ENCODE results near the gene DCLK2.

DCLK2 gene

DNA sequence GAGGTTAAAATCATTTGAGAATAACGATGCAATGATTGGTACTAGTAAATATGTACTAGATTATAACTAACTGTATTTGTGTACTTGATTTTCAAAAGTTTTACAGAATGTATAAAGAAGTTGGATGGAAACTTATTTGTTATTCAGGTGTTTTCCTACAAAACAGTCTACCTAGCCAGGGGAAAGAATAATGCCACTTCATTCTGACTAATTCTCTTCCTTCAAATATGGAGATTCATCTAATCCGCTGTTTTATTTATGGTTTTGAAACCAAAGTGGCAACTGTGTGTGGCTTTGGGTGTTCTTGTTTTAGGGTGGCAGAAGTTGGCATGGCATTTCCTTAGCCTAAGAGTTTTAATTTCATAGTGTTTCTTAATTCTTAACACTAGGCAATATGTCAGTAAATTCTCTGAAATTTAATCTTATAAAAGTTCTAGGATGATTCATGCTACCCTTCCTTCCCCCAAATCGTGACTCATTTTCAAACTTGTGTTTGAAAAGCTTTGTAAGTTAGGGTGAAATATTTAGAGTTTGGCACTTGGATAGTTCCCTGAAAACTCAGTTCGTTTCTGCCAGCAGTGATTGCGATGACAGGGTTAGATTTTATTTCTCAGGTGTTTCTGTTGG, 62.6 kb downstream of the DCLK2 start:
- Histone ChIP-seq H3K9ac (ENCODE audit: low read length in 5 of 5) (no peak overlapping the region), H3K27ac (ENCODE audit: low read depth, low read length) (no peak overlapping the region), H3K4me1 (ENCODE audit: control insufficient read depth in 5 of 5, insufficient read depth in 5 of 5, low read length in 5 of 5) (peaks cover 0 to 7% (median 0%) of the 10 kb centered on the region in 5 donors), H3K27me3 (ENCODE audit: control insufficient read depth in 5 of 5, insufficient read depth in 4 of 5, low read length in 5 of 5) (no peaks in the 10 kb centered on the region), H3K36me3 (ENCODE audit: control insufficient read depth in 5 of 5, insufficient read depth in 5 of 5, low read length in 5 of 5) (no peaks in the 10 kb centered on the region), H3K9me3 (ENCODE audit: control insufficient read depth in 5 of 5, low read length in 5 of 5) (peaks cover 0 to 4% (median 0%) of the 10 kb centered on the region in 5 donors), H3K4me3 (ENCODE audit: low read depth in 1 of 5, low read length in 5 of 5) (no peak overlapping the region)

DNA sequence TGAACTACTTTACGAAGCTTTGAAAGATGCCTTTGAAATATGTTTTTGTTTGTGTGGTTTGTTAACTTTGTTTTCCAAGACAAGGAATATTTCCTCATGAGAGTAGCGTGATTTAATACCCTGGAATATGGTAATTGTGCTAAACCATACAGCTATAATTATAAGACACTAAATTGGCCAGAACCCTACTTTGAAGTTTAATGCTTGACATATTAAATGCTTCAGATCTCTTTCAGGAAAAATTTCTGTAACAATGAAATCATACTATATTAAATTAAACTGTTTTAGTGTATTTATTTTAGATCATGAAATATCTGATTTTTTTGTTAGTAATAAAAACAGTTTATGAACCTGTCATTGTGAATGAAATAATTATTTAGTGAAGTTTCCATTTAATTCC, 63.5 kb downstream of the DCLK2 start:
- H3K36me3 ChIP-seq (ENCODE audit: control insufficient read depth in 5 of 5, insufficient read depth in 5 of 5, low read length in 5 of 5) = no peaks in the 10 kb centered on the region
- no peak overlapping the region for H3K27ac ChIP-seq (ENCODE audit: low read depth, low read length)
- peaks cover 0 to 7% (median 0%) of the 10 kb centered on the region in 5 donors for H3K4me1 ChIP-seq (ENCODE audit: control insufficient read depth in 5 of 5, insufficient read depth in 5 of 5, low read length in 5 of 5)
- no peak overlapping the region for H3K9ac ChIP-seq (ENCODE audit: low read length in 5 of 5)
- H3K4me3 ChIP-seq (ENCODE audit: low read depth in 1 of 5, low read length in 5 of 5) = no peak overlapping the region
- H3K9me3 ChIP-seq (ENCODE audit: control insufficient read depth in 5 of 5, low read length in 5 of 5) = peaks cover 0 to 4% (median 0%) of the 10 kb centered on the region in 5 donors
- H3K27me3 ChIP-seq (ENCODE audit: control insufficient read depth in 5 of 5, insufficient read depth in 4 of 5, low read length in 5 of 5) = no peaks in the 10 kb centered on the region

DNA sequence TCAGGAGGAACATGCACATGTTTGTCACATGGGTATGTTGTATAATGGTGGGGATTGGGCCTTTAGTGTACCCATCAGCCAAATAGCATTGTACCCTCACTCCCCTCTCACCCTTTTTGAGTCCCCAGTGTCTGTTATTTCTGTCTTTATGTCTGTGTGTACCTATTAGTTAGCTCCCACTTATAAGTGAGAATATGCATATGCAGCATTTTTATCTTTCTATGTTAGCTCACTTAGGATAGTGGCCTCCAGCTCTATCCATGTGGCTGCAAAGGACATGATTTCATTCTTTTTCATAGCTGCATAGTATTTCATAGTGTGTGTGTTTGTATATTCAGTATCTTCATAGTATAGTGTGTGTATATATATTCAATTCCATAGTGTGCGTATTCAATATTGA, 64.6 kb downstream of the DCLK2 start:
- H3K4me3 ChIP-seq (ENCODE audit: low read depth in 1 of 5, low read length in 5 of 5) = no peak overlapping the region
- H3K27ac ChIP-seq (ENCODE audit: low read depth, low read length) = no peak overlapping the region
- peaks cover 0 to 4% (median 0%) of the 10 kb centered on the region in 5 donors for H3K9me3 ChIP-seq (ENCODE audit: control insufficient read depth in 5 of 5, low read length in 5 of 5)
- H3K36me3 ChIP-seq (ENCODE audit: control insufficient read depth in 5 of 5, insufficient read depth in 5 of 5, low read length in 5 of 5) = no peaks in the 10 kb centered on the region
- H3K4me1 ChIP-seq (ENCODE audit: control insufficient read depth in 5 of 5, insufficient read depth in 5 of 5, low read length in 5 of 5) = peaks cover 0 to 7% (median 0%) of the 10 kb centered on the region in 5 donors
- no peaks in the 10 kb centered on the region for H3K27me3 ChIP-seq (ENCODE audit: control insufficient read depth in 5 of 5, insufficient read depth in 4 of 5, low read length in 5 of 5)
- no peak overlapping the region for H3K9ac ChIP-seq (ENCODE audit: low read length in 5 of 5)

DNA sequence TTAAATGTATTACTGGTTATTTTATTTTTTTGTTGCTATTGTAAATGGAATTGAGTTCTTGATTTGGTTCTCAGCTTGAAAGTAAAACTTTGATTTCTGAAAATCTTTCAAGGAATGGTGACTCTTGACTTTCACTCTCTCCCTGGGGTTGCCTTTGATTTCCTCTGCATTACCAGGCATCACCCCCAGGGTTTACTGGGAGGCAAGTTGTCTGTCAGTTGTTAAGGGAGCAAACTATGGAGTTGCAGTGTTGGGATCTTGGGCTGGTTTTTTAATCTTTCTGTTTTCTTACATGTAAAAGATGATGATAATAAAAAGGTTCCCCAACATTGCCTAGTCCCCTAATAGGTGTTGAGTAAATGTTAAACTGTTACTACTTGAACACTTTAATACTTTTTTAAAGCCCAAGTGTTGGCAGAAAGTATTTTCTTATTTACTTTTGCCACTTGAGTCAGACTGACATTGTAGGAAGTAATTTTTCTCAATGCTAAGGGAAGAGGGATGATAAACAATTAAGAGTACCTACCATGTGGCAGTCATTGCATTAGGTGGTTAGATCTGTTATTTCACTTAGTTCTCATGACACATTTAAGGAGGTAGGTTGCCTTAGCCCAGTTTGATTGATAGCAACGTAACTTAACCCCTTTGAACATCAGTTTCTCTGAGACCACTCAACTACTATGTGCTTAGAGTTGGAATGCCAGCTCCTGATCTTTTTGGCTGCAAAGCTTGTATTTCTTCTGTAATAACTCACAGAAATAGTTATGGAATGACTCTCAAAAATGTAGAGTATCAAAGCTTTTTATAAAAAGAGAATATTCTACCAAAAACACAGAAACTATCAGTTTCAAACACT, 67.1 kb downstream of the DCLK2 start:
- Histone ChIP-seq H3K27me3 (ENCODE audit: control insufficient read depth in 5 of 5, insufficient read depth in 4 of 5, low read length in 5 of 5) (no peaks in the 10 kb centered on the region), H3K36me3 (ENCODE audit: control insufficient read depth in 5 of 5, insufficient read depth in 5 of 5, low read length in 5 of 5) (no peaks in the 10 kb centered on the region), H3K4me3 (ENCODE audit: low read depth in 1 of 5, low read length in 5 of 5) (no peak overlapping the region), H3K9me3 (ENCODE audit: control insufficient read depth in 5 of 5, low read length in 5 of 5) (peaks cover 0 to 4% (median 0%) of the 10 kb centered on the region in 5 donors), H3K27ac (ENCODE audit: low read depth, low read length) (no peak overlapping the region), H3K9ac (ENCODE audit: low read length in 5 of 5) (no peak overlapping the region), H3K4me1 (ENCODE audit: control insufficient read depth in 5 of 5, insufficient read depth in 5 of 5, low read length in 5 of 5) (peaks cover 0 to 7% (median 4%) of the 10 kb centered on the region in 5 donors)

DNA sequence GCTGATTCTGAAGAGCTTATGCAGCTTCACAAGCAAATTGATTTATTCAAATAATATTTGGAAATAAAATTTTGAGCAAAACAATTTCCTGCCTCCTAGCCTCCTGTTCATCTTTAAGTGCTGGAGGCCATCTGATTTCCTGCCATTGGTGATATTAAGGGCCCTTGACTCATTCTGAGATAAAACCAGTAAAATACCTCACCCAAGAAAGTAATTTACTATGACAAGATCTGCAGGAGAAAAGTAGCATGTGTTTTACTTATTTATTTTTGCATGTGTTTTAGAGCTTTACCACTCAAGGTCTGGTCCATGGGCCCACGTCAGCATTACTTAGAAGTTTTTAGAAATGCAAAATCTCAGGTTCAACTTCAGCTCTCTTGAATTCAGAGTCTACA, 67.7 kb downstream of the DCLK2 start:
- Histone ChIP-seq H3K9me3 (ENCODE audit: control insufficient read depth in 5 of 5, low read length in 5 of 5) (peaks cover 0 to 4% (median 0%) of the 10 kb centered on the region in 5 donors), H3K27me3 (ENCODE audit: control insufficient read depth in 5 of 5, insufficient read depth in 4 of 5, low read length in 5 of 5) (no peaks in the 10 kb centered on the region), H3K4me3 (ENCODE audit: low read depth in 1 of 5, low read length in 5 of 5) (no peak overlapping the region), H3K4me1 (ENCODE audit: control insufficient read depth in 5 of 5, insufficient read depth in 5 of 5, low read length in 5 of 5) (peaks cover 0 to 7% (median 4%) of the 10 kb centered on the region in 5 donors), H3K27ac (ENCODE audit: low read depth, low read length) (no peak overlapping the region), H3K9ac (ENCODE audit: low read length in 5 of 5) (no peak overlapping the region), H3K36me3 (ENCODE audit: control insufficient read depth in 5 of 5, insufficient read depth in 5 of 5, low read length in 5 of 5) (no peaks in the 10 kb centered on the region)

DNA sequence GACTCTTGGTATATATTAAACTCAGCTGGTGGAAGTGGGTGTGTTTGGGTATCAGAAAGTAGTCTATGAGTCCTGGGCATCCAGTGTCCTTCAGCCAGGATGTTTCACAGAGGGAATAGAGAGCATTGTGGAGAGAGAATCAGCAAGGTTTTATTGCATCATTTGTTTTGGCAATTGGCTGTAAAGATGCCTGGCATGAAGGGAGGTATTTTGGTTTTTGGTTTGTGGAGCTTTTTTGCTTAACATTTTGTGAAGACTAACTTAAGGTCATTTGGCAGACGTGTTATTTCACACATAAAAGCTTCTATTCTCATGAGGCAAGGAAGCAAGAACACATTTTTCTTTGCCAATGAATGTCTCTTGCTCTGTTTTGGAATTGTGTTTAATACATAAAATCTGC, 71.1 kb downstream of the DCLK2 start:
- no peaks in the 10 kb centered on the region for H3K36me3 ChIP-seq (ENCODE audit: control insufficient read depth in 5 of 5, insufficient read depth in 5 of 5, low read length in 5 of 5)
- H3K4me3 ChIP-seq (ENCODE audit: low read depth in 1 of 5, low read length in 5 of 5) = no peak overlapping the region

DNA sequence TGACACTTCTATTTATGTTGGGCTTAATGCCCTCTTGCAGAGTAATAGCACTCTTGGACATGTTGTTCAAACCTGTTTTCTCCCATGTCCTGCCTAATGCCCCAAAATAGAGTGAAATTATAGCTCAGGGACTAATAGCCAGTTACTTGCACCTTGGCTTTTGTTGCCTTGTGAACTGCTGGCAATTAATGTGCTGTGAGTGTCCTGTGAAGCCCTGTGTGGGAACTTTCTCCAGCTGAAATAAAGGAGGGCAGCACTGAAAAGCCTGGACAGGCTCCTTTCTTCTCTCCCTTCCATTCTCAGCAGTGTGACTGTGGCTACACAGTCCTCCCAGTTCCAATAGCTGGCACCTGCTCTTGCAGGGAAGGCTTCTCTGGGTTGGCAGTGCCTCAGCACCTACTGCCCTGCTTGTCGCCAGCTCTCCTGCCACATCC, 72.4 kb downstream of the DCLK2 start:
- Histone ChIP-seq H3K4me1 (ENCODE audit: control insufficient read depth in 5 of 5, insufficient read depth in 5 of 5, low read length in 5 of 5) (peaks cover 0 to 5% (median 2%) of the 10 kb centered on the region in 5 donors), H3K36me3 (ENCODE audit: control insufficient read depth in 5 of 5, insufficient read depth in 5 of 5, low read length in 5 of 5) (no peaks in the 10 kb centered on the region), H3K4me3 (ENCODE audit: low read depth in 1 of 5, low read length in 5 of 5) (no peak overlapping the region), H3K9me3 (ENCODE audit: control insufficient read depth in 5 of 5, low read length in 5 of 5) (no peaks in the 10 kb centered on the region), H3K9ac (ENCODE audit: low read length in 5 of 5) (no peak overlapping the region), H3K27ac (ENCODE audit: low read depth, low read length) (no peak overlapping the region), H3K27me3 (ENCODE audit: control insufficient read depth in 5 of 5, insufficient read depth in 4 of 5, low read length in 5 of 5) (no peaks in the 10 kb centered on the region)

More for the DNA sequence above, 71.1 kb downstream of the DCLK2 start:
- H3K9ac ChIP-seq (ENCODE audit: low read length in 5 of 5) = no peak overlapping the region
- H3K4me1 ChIP-seq (ENCODE audit: control insufficient read depth in 5 of 5, insufficient read depth in 5 of 5, low read length in 5 of 5) = peaks cover 0 to 5% (median 2%) of the 10 kb centered on the region in 5 donors
- H3K27ac ChIP-seq (ENCODE audit: low read depth, low read length) = no peak overlapping the region
- H3K27me3 ChIP-seq (ENCODE audit: control insufficient read depth in 5 of 5, insufficient read depth in 4 of 5, low read length in 5 of 5) = no peaks in the 10 kb centered on the region
- H3K9me3 ChIP-seq (ENCODE audit: control insufficient read depth in 5 of 5, low read length in 5 of 5) = no peaks in the 10 kb centered on the region

DNA sequence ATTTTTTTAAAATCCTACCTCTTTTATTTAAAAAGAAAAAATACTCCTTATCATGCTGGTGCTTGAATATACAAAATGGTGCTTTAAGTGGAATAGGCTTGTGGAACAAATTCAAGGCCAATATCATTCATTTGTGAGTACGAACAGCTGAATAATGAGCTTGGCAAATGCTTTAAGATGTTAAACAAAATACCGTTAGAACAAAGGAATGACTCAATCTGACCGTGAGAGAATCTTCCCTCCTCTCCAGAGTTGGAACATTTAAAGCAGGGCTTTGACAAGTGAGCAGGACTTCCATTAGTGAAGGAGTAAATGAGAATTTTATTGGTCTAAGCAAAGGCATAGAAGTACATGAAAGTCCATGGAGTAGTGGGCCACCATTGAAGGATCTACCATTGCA, 74.5 kb downstream of the DCLK2 start:
- peaks cover 0 to 5% (median 2%) of the 10 kb centered on the region in 5 donors for H3K4me1 ChIP-seq (ENCODE audit: control insufficient read depth in 5 of 5, insufficient read depth in 5 of 5, low read length in 5 of 5)
- H3K27me3 ChIP-seq (ENCODE audit: control insufficient read depth in 5 of 5, insufficient read depth in 4 of 5, low read length in 5 of 5) = no peaks in the 10 kb centered on the region
- H3K36me3 ChIP-seq (ENCODE audit: control insufficient read depth in 5 of 5, insufficient read depth in 5 of 5, low read length in 5 of 5) = no peaks in the 10 kb centered on the region
- no peak overlapping the region for H3K4me3 ChIP-seq (ENCODE audit: low read depth in 1 of 5, low read length in 5 of 5)
- no peaks in the 10 kb centered on the region for H3K9me3 ChIP-seq (ENCODE audit: control insufficient read depth in 5 of 5, low read length in 5 of 5)
- no peak overlapping the region for H3K27ac ChIP-seq (ENCODE audit: low read depth, low read length)
- no peak overlapping the region for H3K9ac ChIP-seq (ENCODE audit: low read length in 5 of 5)

DNA sequence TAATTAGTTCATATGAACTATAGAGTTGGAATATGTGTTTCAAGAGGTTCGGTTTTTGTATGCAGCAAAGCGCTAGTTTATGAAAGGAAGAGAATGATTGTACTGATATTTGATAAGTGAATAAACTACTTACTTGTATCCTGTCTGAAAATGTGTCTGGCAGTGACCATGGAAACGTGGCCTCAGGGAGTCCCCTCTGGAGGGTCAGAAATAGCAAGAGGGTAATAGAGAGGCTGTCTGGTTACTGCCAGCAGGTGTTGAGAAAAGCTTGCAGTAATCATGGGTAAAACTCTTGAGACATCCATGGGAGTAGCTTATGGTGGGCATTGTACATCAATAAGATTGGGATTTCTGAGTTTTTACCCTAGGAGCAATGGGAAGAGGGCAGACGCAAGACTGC, 77.1 kb downstream of the DCLK2 start:
- Histone ChIP-seq H3K9ac (ENCODE audit: low read length in 5 of 5) (no peak overlapping the region), H3K9me3 (ENCODE audit: control insufficient read depth in 5 of 5, low read length in 5 of 5) (no peaks in the 10 kb centered on the region), H3K27me3 (ENCODE audit: control insufficient read depth in 5 of 5, insufficient read depth in 4 of 5, low read length in 5 of 5) (no peaks in the 10 kb centered on the region), H3K4me1 (ENCODE audit: control insufficient read depth in 5 of 5, insufficient read depth in 5 of 5, low read length in 5 of 5) (peaks cover 0 to 9% (median 0%) of the 10 kb centered on the region in 5 donors), H3K36me3 (ENCODE audit: control insufficient read depth in 5 of 5, insufficient read depth in 5 of 5, low read length in 5 of 5) (no peaks in the 10 kb centered on the region), H3K4me3 (ENCODE audit: low read depth in 1 of 5, low read length in 5 of 5) (no peak overlapping the region), H3K27ac (ENCODE audit: low read depth, low read length) (no peak overlapping the region)

DNA sequence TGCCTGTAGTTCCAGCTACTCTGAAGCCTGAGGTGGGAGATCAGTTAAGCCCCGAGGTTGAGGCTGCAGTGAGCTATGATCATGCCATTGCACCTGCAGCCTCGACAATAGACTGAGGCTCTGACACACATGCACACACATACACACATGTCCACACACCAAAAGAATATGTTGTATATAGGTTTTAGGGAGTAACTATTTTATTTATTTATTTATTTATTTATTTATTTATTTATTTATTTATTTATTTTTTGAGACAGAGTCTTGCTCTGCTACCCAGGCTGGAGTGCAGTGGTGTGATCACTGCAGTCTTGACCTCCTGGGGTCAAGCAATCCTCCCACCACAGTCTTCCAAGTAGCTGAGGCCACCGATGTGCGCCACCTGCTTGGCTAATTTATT, 78.3 kb downstream of the DCLK2 start:
- no peak overlapping the region for H3K9ac ChIP-seq (ENCODE audit: low read length in 5 of 5)
- H3K4me1 ChIP-seq (ENCODE audit: control insufficient read depth in 5 of 5, insufficient read depth in 5 of 5, low read length in 5 of 5) = peaks cover 0 to 10% (median 0%) of the 10 kb centered on the region in 5 donors
- no peak overlapping the region for H3K27ac ChIP-seq (ENCODE audit: low read depth, low read length)
- H3K9me3 ChIP-seq (ENCODE audit: control insufficient read depth in 5 of 5, low read length in 5 of 5) = no peaks in the 10 kb centered on the region
- H3K27me3 ChIP-seq (ENCODE audit: control insufficient read depth in 5 of 5, insufficient read depth in 4 of 5, low read length in 5 of 5) = no peaks in the 10 kb centered on the region
- no peak overlapping the region for H3K4me3 ChIP-seq (ENCODE audit: low read depth in 1 of 5, low read length in 5 of 5)
- no peaks in the 10 kb centered on the region for H3K36me3 ChIP-seq (ENCODE audit: control insufficient read depth in 5 of 5, insufficient read depth in 5 of 5, low read length in 5 of 5)
